ENCODE results near the gene SAC3D1.
"Not testable (repeated sequence)": the region's sequence is repeated elsewhere in the genome, so short reads cannot be mapped to it uniquely, and the experiment has no call there.

The SAC3D1 gene

DNA sequence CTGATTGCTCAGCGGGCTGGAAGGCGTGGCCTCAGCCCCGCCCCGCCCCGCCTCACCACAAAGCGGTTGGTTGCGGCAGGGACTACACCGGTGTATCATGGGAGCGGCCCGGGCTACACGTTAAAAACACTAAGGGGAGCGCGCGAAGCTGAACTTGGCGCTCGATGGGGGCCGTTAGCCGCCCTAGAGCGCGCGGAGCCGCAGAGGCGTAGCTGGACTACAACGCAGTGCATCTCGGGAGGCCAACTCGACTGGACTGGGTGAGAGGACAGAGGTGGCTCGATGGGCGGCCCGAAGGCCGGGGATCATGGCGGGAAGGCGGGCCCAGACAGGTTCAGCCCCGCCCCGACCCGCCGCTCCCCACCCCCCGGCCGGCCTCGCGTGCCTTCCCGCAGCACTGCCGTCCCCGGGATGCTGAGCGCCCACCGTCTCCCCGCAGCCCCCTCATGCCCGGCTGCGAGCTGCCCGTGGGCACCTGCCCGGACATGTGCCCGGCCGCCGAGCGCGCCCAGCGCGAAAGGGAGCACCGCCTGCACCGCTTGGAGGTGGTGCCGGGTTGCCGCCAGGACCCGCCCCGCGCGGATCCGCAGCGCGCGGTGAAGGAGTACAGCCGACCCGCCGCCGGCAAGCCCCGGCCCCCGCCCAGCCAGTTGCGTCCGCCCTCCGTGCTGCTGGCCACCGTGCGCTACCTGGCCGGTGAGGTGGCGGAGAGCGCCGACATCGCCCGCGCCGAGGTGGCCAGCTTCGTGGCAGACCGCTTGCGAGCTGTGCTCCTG, at the start of gene SAC3D1:
SAC3D1 (plus strand) TSS at position 364 of the 776 bp plus-strand sequence; CDS start at position 447, 83 bp downstream.
- Mint-ChIP-seq H3K36me3 (peaks cover 3% of the 10 kb centered on the region), H3K4me3 (peak within 1 kb of the TSS; percentile 92), H3K27ac (peak within 1 kb of the TSS; percentile 95), H3K9me3 (ENCODE audit: low read depth) (no peaks in the 10 kb centered on the region), H3K4me1 (ENCODE audit: low read depth) (peaks cover 14% of the 10 kb centered on the region), H3K27me3 (no peaks in the 10 kb centered on the region)

DNA sequence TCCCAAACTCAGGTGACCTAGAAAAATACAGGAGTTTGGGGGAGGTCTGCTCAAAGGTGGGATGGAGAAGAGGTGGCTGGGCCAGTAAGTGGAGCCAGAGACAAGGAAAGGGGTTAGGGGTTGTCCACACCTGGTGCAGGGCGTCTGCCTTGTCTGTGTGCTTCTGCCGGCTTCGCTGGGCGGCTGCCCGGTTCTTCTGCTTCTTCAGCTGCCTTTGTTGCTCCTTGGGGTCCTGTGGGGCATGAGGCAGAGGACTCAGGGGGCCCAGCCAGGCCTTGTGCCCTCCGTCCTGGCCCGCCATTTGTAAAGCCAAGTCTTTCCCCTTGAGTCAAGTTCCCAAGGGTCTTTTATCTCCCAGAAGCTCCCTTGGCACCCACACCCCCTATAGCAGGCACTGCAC, 46.7 kb upstream of the SAC3D1 start:
- H3K4me1 Mint-ChIP-seq (ENCODE audit: low read depth) = peaks cover 15% of the 10 kb centered on the region
- no peak overlapping the region for H3K4me3 Mint-ChIP-seq
- H3K27ac Mint-ChIP-seq = no peak overlapping the region
- peaks cover 3% of the 10 kb centered on the region for H3K27me3 Mint-ChIP-seq
- H3K36me3 Mint-ChIP-seq = no peaks in the 10 kb centered on the region
- H3K9me3 Mint-ChIP-seq (ENCODE audit: low read depth) = no peaks in the 10 kb centered on the region

DNA sequence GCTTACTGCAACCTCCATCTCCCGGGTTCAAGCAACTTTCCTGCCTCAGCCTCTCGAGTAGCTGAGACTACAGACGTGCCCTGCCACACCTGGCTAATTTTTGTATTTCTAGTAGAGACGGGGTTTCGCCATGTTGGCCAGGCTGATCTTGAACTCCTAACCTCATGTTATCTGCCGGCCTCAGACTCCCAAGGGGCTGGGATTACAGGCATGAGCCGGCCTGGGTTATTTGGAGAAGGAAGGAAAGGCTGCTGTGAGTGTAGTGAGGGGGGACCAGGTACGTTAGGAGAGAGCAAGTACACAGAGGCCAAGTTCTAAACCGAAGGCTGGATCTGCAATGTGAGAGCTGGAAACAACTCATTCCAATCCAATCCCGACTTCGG, 44.7 kb upstream of the SAC3D1 start:
- Mint-ChIP-seq H3K27me3 (peaks cover 3% of the 10 kb centered on the region), H3K27ac (no peak overlapping the region), H3K36me3 (no peaks in the 10 kb centered on the region), H3K4me1 (ENCODE audit: low read depth) (peaks cover 9% of the 10 kb centered on the region), H3K9me3 (ENCODE audit: low read depth) (no peaks in the 10 kb centered on the region), H3K4me3 (no peak overlapping the region)

DNA sequence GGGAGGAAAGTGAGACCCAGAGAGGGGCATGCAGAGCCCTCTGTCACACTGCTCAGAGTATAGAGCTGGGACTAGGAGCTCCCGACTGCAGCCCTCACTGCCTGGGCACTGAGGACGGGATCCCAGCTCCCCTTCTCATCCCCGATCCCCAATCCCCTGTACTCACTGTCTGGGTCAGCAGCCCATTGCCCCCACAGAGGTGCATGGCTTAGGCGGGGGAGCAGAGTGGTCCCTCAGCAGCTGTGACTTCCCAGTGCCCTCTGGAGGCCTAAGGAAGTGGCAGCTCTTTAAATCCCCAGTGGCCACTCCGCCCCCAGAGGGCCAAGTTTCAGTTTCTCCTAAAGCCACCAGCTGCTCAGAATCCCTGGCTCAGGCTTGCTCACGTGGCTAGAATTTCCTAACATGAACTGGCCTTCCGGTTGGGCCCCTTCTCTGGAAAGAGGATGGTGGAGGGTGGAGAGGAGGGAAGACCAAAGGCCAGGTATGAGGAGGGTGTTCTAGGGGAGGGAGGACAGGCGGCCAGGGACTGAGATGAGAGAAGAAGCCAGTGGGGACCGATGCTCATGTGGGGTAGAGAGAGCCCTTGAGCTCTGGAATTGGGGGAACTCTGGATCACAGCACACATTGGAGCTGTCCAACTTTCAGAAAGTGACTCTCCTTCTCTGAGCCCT, 44.2 kb upstream of the SAC3D1 start, which contains the start of gene BATF2:
BATF2 (minus strand) TSS at position 262 of the 671 bp plus-strand sequence; CDS start at position 205, 57 bp downstream.
- H3K9me3 Mint-ChIP-seq (ENCODE audit: low read depth) = no peaks in the 10 kb centered on the region
- H3K4me1 Mint-ChIP-seq (ENCODE audit: low read depth) = peaks cover 9% of the 10 kb centered on the region
- H3K36me3 Mint-ChIP-seq = no peaks in the 10 kb centered on the region
- H3K27me3 Mint-ChIP-seq = peaks cover 3% of the 10 kb centered on the region
- H3K4me3 Mint-ChIP-seq = no peak within 1 kb of the TSS
- H3K27ac Mint-ChIP-seq = no peak within 1 kb of the TSS

DNA sequence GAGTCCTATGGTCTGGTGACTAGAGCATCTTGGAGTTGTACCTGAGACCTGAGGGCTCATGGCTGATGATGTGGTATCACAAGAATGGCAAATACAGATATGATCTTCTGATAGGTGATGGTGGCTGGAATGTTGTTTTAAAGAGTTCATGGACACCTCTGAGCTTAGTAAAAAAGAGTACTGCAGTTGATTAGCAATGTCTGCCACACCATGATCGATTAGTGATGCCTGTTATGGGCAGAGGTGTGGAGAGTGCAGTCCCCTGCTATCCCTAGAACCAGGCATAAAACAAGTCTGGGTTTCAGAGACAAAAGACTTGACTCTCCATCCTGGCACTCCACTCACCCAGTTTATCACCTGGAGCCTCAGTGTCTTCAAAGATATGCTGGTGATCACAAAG, 42.9 kb upstream of the SAC3D1 start:
- H3K36me3 Mint-ChIP-seq = no peaks in the 10 kb centered on the region
- no peak overlapping the region for H3K4me3 Mint-ChIP-seq
- H3K4me1 Mint-ChIP-seq (ENCODE audit: low read depth) = peaks cover 9% of the 10 kb centered on the region
- H3K27ac Mint-ChIP-seq = no peak overlapping the region
- H3K27me3 Mint-ChIP-seq = peaks cover 3% of the 10 kb centered on the region
- H3K9me3 Mint-ChIP-seq (ENCODE audit: low read depth) = no peaks in the 10 kb centered on the region

DNA sequence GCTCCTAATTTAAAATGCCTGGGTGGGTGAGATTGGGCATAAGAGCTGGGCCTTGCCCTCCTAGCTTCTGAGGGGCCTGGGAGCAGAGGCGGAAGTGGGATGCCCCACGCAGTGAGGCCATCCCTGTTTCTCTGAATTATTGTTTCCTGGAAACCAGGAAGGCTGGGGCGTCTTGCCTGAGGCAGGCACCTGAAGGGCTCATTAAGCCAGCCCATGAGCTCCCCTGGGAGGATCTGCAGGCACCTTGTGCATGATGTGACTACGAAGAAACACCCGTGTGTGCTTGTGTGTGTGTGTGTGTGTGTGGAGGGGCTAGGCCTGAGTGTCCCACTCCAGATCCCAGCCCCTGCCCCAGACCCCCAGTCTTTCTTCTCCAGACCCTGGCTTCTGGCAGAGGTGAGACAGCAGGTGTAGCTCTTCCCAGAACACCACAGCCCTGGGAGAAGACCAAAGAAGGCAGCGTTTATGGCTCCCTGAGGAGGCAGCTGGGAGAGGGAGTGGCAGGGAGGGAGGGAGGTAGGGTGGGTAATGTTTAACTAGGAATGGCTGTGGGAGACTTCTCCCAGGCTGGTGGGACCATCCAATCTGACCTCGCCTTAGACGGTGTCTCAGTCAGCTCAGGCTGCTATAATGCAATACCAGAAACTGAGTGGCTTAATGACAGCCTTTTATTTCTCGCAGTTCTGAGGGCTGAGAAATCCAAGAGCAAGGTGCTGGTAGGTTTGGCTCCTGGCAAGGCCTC, 42.1 kb upstream of the SAC3D1 start:
- no peaks in the 10 kb centered on the region for H3K9me3 Mint-ChIP-seq (ENCODE audit: low read depth)
- H3K4me1 Mint-ChIP-seq (ENCODE audit: low read depth) = peaks cover 9% of the 10 kb centered on the region
- no peak overlapping the region for H3K27ac Mint-ChIP-seq
- no peaks in the 10 kb centered on the region for H3K36me3 Mint-ChIP-seq
- no peak overlapping the region for H3K4me3 Mint-ChIP-seq
- peaks cover 3% of the 10 kb centered on the region for H3K27me3 Mint-ChIP-seq

DNA sequence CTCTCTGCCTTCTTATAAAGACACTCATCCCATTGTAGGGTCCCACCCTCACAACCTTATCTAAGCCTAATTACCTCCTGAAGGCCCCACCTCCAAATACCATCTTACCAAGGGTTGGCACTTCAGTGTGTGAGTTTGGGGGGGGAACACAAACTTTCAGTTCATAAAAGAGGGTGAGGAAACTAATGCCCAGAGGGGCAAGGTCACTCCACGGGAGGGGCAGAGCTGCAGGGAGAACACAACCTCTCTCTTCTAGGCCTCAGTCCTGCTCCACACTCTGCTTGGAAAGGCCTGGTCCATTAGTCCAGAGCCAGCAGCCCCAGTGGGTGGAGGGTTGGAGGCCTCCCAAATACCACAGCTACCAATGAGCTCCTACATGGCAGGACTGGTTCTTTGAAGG, 41.5 kb upstream of the SAC3D1 start:
- Mint-ChIP-seq H3K4me3 (no peak overlapping the region), H3K27ac (no peak overlapping the region)

DNA sequence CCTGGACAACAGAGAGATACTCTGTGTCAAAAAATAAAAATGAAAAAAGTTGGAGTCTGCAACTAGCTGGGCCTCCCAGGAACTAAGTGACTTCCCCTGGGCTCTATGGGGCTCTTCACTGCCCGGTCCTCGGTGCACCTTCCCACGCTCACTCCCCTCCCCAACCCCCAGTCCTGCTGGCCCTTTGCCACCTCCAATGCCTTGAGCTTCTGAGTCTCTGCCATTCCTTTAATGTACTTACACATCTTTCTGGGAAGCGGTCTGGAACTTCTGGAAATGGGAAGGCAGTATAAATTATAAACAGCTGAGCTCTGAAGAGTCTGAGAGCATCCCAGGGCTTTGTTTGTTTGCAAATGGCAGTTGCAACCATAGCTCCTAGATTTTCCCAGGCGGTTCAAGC, 38.3 kb upstream of the SAC3D1 start:
- Mint-ChIP-seq H3K4me1 (ENCODE audit: low read depth) (peaks cover 7% of the 10 kb centered on the region), H3K27ac (no peak overlapping the region), H3K27me3 (no peaks in the 10 kb centered on the region), H3K4me3 (no peak overlapping the region), H3K9me3 (ENCODE audit: low read depth) (no peaks in the 10 kb centered on the region), H3K36me3 (no peaks in the 10 kb centered on the region)

More for the DNA sequence above, 41.5 kb upstream of the SAC3D1 start:
- Mint-ChIP-seq H3K27me3 (peaks cover 3% of the 10 kb centered on the region), H3K4me1 (ENCODE audit: low read depth) (peaks cover 9% of the 10 kb centered on the region), H3K9me3 (ENCODE audit: low read depth) (no peaks in the 10 kb centered on the region), H3K36me3 (no peaks in the 10 kb centered on the region)

DNA sequence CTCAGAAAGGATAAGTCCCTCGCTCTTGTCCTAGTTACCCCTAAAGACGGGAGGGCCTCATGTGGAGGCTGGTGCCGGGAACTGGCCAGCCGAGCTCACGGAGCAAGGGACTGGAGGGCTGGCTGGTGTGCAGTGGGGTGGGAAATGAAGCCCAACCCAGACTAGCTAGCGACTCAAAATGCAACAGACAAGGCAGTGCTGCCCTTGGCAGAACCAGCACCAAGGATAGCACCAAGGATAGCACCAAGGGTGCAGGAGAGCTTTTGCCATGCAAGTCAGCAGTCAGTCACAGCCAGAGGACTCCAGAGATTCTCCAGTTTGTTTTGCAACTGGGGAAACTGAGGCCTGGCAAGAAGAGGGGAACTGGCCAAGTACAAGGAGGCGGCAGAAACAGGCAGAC, 37.7 kb upstream of the SAC3D1 start:
- Mint-ChIP-seq H3K27ac (no peak overlapping the region), H3K4me3 (no peak overlapping the region), H3K4me1 (ENCODE audit: low read depth) (peaks cover 5% of the 10 kb centered on the region), H3K9me3 (ENCODE audit: low read depth) (no peaks in the 10 kb centered on the region), H3K36me3 (no peaks in the 10 kb centered on the region), H3K27me3 (no peaks in the 10 kb centered on the region)

DNA sequence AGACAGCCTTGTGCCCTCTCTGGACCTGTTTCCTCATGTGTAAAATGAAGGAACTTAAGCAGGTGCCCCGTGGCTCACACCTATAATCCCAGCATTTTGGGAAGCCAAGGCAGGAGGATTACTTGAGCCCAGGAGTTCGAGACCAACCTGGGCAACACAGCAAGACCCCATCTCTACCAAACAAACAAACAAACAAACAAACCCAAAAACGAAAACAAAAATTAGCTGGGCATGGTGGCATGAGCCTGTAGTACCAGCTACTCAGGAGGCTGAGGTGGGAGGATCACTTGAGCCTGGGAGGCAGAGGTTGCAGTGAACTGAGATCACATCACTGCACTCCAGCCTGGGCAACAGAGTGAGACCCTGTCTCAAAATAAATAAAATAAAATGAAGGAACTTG, 37.0 kb upstream of the SAC3D1 start:
- H3K36me3 Mint-ChIP-seq; H3K27me3 Mint-ChIP-seq; H3K4me3 Mint-ChIP-seq; H3K9me3 Mint-ChIP-seq (ENCODE audit: low read depth); H3K27ac Mint-ChIP-seq; H3K4me1 Mint-ChIP-seq (ENCODE audit: low read depth): not testable (repeated sequence)

DNA sequence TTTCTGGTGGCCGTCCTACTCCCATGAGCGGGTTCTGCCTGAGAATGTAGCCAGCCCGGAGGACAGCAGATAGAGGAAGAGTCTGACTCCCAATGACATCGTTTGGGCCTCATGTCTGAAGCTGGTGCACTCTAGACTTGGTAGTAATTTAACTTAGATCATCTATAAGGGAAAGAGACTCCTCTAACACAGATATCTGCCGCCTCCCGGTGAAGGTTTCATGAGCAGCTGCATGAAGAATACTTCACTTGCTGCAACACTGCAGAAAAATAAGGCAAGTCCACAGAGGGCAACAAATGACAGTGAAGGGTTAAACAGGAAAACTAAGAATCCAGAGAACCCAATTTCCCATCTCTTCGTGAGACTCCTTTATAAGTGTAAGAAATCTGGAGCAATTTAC, 33.0 kb upstream of the SAC3D1 start:
- no peaks in the 10 kb centered on the region for H3K36me3 Mint-ChIP-seq
- no peak overlapping the region for H3K27ac Mint-ChIP-seq
- H3K27me3 Mint-ChIP-seq = no peaks in the 10 kb centered on the region
- peaks cover 3% of the 10 kb centered on the region for H3K4me1 Mint-ChIP-seq (ENCODE audit: low read depth)
- H3K4me3 Mint-ChIP-seq = no peak overlapping the region
- H3K9me3 Mint-ChIP-seq (ENCODE audit: low read depth) = no peaks in the 10 kb centered on the region

DNA sequence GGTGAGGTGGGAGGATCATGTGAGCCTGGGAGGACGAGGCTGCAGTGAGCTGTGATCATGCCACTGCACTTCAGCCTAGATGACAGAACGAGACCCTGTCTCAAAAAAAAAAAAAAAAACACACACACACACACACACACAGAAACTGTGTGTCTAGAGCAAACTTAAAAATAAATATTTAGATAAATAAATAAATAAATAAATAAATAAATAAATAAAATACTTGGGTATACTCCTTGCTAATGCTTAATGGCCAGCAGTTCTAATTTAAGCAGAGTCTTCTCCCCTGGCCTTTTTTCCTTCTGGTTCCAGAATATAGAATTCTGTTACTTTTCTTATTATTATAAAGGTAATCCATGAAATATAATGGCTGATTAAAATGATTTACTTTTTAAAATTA, 32.1 kb upstream of the SAC3D1 start:
- no peaks in the 10 kb centered on the region for H3K36me3 Mint-ChIP-seq

DNA sequence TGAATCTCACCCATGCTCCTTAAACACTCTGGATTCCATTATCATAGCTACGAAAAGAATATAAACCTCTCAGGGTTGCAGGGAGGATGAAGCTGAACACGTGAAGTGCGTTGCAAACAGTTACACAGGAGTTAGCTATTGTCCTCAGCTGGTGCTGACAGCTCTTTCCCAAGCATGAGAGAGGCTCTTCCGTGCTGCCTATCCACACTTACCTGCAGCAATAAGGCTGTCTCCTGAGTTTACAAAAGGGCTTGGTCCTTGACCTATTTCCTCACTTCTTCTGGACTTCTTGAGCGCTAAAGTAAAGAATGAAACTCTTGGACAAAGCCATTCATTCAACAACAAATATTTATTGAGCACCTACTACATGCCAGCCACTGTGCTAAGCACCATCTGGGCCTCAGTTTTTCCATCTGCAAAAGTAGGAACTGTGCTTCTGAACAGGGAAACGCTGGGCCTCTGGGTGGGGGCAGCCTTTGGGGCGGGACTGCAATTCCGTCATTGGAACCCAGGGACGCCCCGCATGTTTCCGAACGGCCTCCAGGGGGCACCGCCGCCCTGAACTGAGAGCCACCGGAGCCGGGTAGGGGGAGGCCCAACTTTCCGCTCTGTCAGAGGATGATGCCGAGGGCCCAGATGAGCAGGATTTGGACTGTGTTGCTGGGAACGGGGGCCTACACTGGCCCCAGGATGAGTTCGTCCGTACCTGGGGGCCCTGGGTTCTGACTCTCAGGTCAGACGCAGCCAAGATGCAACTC, 27.7 kb upstream of the SAC3D1 start:
- Mint-ChIP-seq H3K4me1 (ENCODE audit: low read depth) (peaks cover 27% of the 10 kb centered on the region), H3K27me3 (no peaks in the 10 kb centered on the region), H3K4me3 (peak overlapping the region; percentile 86), H3K9me3 (ENCODE audit: low read depth) (no peaks in the 10 kb centered on the region), H3K36me3 (no peaks in the 10 kb centered on the region), H3K27ac (peak overlapping the region; percentile 93)

More for the DNA sequence above, 32.1 kb upstream of the SAC3D1 start:
- H3K4me1 Mint-ChIP-seq (ENCODE audit: low read depth) = peaks cover 7% of the 10 kb centered on the region
- H3K4me3 Mint-ChIP-seq = no peak overlapping the region
- no peak overlapping the region for H3K27ac Mint-ChIP-seq
- H3K9me3 Mint-ChIP-seq (ENCODE audit: low read depth) = no peaks in the 10 kb centered on the region
- no peaks in the 10 kb centered on the region for H3K27me3 Mint-ChIP-seq

DNA sequence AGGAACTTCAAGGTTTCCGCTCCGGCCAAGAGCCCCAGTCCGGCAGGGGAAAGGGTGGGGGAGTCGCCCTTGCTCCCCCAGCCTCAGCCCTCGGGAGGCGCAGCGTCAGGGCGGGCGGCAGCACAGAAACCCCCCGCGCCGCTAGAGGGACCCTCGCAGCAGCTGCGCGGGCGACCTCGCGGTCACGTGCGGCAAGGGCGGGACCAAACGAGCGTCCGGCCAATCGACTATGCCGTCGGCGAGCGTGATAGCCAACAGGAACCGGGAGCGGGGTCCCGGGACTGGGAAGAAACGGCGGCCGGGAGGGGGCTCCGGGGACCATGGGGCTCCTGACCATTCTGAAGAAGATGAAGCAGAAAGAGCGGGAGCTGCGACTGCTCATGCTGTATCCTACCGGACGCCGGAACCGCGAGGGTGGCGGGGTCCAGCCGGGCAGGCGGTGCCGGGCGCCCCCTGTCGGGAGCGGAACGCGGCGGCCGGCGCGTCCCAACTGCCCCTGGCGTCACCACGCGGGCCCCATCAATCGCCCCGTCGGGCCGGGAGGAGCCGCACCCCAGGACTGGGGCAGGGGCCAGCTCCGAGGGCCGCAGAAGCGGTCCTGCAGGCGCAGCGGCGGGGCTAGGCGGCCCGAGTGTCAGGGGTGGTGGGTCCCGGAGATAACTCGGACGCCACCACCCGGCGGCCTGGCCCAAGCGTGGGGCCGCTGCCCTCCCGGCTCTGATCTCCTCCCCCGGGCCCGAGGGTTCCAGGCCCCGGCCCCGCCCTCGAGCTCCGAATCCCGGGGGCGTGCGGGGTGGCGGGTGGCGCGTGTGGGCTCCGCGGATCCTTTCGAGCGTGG, 26.9 kb upstream of the SAC3D1 start, which contains the start of gene ARL2:
ARL2 (plus strand) TSS at position 273 of the 838 bp plus-strand sequence; CDS start at position 321, 48 bp downstream.
- peaks cover 27% of the 10 kb centered on the region for H3K4me1 Mint-ChIP-seq (ENCODE audit: low read depth)
- H3K9me3 Mint-ChIP-seq (ENCODE audit: low read depth) = no peaks in the 10 kb centered on the region
- peak within 1 kb of the TSS; percentile 94 for H3K27ac Mint-ChIP-seq
- H3K36me3 Mint-ChIP-seq = no peaks in the 10 kb centered on the region
- peak within 1 kb of the TSS; percentile 91 for H3K4me3 Mint-ChIP-seq
- H3K27me3 Mint-ChIP-seq = no peaks in the 10 kb centered on the region
